Astrocyte of the spinal cord (primary cell): ENCODE measurements around the gene SPON2.

ENCODE experiments used
- DNase-seq: peaks from one replicate; pipeline ENCODE4 v3.0.0; 2011; ENCODE audit warnings: low read depth, low spot score
- H3K4me3 ChIP-seq: 2 replicates; pipeline ENCODE4 v1.5.1; 2011; ENCODE audit warnings: low read depth, mild to moderate bottlenecking, low read length, moderate library complexity
- CTCF ChIP-seq: IDR thresholded peaks from 2 replicates; pipeline ENCODE4 v1.5.1; 2012; ENCODE audit warnings: low read depth, mild to moderate bottlenecking, low read length, inconsistent platforms
- in situ Hi-C: cut with HindIII; loops from 2 replicates; pipeline ENCODE4 v1.10.0; 2017; ENCODE audit warnings: low sequenced_read_pairs

Gene SPON2

GRCh38 chr4:1205586-1206298, 33.4 kb upstream of the SPON2 start:
- in situ Hi-C loops: no loop called here
- no peak for TF ChIP-seq CTCF
- no peak for DNase-seq
- H3K4me3 ChIP-seq: no peak overlapping the region

GRCh38 chr4:1204828-1205585, 32.6 kb upstream of the SPON2 start:
- no peak for TF ChIP-seq CTCF
- H3K4me3 ChIP-seq: no peak overlapping the region
- in situ Hi-C loops: no loop called here

GRCh38 chr4:1204286-1204827, 32.0 kb upstream of the SPON2 start:
- no peak for TF ChIP-seq CTCF
- in situ Hi-C loops: no loop called here
- no peak for DNase-seq
- H3K4me3 ChIP-seq: no peak overlapping the region

More at GRCh38 chr4:1204828-1205585, 32.6 kb upstream of the SPON2 start:
- no peak for DNase-seq

DNA sequence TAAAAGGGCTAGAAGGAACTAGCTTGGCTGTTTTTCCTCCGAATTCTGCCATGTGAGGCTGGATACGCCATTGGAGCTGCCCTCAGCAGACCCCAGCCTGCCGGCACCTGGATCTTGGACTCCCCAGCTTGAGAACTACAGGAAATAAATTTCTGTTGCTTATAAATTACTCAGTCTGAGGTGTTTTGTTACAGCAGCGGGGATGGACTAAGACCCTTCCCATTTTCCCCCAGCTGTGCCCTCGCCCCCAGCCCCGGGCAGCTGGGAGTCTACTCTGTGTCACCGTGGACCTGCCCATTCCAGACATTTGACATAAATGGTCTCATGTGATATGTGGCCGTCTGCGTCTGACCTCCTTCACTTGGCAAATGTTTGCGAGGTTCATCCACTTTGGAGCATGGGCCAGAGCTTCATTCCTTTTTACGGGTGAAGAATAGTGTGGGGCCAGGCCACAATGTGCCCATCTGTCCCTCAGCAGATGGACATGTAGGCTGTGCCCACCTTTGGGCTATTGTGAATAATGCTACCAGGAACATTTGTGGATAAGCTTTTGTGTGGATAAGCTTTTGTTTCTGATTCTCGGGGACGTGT, 30.7 kb upstream of the SPON2 start:
- no peak for TF ChIP-seq CTCF
- DNase-seq: no peak
- in situ Hi-C loops: no loop called here
- no peak overlapping the region for H3K4me3 ChIP-seq

GRCh38 chr4:1202526-1203011, 30.2 kb upstream of the SPON2 start:
- no peak for DNase-seq
- TF ChIP-seq CTCF: no peak
- no peak overlapping the region for H3K4me3 ChIP-seq
- in situ Hi-C loops: no loop called here

DNA sequence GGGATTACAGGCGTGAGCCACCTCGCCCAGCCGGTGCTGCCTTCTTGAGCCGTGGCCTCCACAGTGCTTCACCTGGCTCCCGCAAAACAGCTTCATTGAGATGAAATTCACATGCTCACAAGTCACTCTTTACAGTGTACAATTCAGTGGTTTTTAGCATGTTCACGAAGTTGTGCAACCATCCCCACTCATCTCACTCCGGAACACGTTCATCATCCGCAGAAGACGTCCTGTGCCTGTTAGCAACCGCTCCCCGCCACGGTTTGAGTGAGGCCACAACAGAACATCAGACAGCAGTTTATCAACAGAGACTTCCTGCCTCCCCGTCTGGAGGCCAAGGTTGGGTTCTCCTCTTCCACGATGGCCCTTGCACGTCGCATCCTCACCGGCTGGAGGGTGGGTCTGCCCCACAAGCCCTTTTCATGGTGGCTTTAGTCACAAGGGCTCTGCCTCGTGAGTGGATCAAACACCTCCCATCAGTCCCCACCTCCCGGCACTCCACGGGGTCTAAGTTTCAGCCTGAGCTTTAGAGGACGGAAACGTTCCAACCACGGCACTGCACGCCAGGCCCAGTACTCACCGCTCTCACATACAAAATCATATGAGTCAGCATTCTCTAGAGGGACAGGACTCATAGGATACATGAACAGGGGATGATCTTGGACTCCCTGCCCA, 29.6 kb upstream of the SPON2 start:
- DNase-seq: peak; percentile 66
- TF ChIP-seq CTCF: no peak
- no peak overlapping the region for H3K4me3 ChIP-seq
- in situ Hi-C loops: no loop called here
